Suppressor macrophage treated with lipopolysaccharide for 1 hour (primary cell): Measurements from ENCODE around the gene EDARADD.
"Not testable (repeated sequence)": the region's sequence is repeated elsewhere in the genome, so short reads cannot be mapped to it uniquely, and the experiment has no call there.

ENCODE experiments used
- DNase-seq, 3 donors: peaks; one replicate each; pipeline ENCODE4 v3.0.0-alpha.2; 2020 to 2022

EDARADD gene

GRCh38 chr1:236489710-236490377, 95.8 kb downstream of the EDARADD start:
- DNase-seq = peak; percentile 58 to 83 (median 73)

DNA sequence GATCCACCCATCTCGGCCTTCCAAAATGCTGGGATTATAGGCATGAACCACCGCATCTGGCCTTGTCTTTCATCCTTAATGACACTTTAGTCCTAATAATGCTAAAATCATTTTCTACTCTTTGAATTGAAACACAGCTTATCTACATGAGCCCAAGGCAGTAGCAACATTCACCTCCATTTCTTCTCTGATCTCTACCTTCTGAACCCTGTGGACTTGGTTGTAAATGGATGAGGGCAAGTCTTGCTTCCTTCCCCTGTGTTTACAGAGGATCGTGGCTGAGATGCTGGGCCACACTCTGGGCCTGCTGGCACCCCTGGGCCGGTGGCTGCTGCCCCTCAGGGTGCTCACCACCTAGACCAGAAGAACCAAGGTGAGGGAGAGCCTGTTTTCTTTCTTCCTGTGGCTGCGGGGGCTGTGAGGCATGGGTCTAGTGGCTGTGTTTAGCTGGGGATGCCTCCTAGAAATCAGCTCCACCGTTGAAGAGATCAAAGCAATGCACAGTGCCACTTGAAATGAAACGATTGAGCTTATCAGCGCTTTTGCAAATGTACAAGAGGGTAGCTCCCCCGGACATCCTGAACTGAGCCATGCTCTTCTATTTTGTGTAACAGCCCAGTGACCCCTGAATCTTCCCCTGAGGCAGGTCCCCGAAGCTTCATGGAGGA, 97.5 kb downstream of the EDARADD start:
- DNase-seq = no peak

DNA sequence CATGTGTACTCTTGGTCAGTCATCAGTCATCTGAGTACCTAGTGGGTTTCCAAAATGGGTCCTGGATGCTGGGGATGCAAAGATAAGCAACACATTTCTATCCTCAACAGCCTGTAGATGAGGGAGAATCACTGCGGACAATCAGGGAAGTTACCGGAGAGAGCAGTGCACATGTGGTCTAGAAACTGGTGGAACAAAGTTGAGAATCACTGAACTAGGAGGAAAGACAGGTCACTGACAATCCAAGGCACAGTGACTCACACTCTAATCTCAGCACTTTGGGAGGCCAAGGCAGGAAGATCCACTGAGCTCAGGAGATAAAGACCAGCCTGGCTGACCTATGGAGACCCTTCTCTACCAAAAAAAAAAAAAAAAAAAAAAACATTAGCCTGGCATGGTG, 98.3 kb downstream of the EDARADD start:
- DNase-seq = peak in 2 of 3 donors; percentile 2 to 9

DNA sequence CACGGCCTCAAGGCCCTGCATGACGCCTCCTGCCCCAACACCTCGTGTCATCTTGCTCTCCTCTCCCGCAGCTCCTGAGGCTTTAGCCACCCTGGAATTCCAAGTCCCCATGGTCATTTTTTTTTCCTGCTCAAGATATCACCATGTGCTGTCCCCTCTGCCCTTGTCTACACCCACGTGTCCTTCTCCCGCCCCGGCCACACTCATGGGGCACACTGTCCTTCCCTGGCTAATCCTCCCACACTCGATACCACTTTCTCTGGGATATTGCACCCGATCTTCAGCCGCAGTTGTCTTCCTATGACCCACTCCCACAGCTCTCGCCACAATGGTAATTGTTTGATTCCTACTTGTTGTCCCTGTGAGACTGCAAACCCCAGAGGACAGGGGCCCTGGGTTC, 100.0 kb downstream of the EDARADD start:
- DNase-seq = no peak

DNA sequence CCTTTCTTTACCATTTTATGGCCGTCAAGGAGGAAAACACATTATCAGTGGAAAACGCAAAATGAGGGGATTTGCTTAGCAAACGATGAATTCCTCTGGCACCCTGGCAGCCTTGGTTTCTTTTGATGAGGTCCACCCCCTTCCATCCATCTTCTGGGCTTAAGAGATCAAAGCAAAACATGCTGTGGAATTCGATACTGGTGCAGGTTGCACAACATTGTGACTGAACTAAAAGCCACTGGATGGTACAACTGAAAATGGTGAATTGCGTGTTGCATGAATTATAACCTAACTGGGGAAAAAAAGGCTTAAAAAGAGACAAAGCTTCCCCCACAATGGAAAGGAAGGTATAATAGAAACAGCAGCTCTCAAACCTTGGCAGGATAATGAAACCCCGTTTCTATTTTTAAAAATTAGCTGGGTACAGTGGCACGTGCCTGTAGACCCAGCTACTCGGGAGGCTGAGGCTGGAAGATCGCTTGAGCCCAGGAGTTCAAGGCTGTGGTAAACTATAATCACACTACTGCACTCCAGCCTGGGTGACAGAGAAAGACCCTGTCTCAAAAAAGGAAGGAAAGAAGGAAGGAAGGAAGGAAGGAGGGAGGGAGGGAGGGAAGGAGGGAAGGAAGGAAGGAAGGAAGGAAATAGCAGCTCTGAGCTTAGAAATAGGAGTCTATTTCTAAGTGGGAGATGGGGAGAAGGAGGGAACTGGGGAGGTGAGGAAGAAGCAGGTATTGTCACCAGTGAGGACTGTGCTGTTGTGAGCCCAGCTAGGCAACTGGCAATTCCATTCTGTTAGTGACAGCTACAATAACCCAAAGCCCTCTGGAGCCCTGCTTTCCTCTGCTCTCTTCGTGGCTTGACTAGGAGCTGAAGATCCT, 100.7 kb downstream of the EDARADD start:
- no peak for DNase-seq

DNA sequence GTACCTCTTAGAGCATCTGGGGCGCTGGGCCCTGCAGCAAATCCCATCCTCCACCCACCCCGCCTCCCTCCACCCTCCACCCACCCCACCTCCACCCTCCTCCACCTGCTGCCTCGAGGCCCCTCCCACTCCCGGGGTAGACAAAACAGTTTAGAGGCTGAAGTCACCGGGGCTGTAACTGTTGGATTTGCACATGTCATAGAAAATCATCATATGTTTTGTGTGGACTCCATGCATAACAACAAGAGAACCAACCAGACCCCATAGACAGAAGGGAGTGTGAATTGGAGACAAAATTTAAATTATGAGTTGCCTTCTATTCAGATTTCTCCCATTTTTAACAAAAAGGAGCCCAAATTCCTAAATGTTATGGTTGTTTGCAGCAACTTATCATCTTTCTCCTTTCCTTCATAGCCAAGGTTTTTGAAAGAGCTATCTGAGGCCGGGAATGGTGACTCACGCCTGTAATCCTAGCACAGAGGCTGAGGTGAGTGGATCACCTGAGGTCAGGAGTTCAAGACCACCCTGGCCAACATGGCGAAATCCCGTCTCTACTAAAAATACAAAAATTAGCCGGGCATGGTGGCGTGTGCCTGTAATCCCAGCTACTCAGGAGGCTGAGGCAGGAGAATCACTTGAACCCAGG, 101.5 kb downstream of the EDARADD start:
- DNase-seq = no peak

DNA sequence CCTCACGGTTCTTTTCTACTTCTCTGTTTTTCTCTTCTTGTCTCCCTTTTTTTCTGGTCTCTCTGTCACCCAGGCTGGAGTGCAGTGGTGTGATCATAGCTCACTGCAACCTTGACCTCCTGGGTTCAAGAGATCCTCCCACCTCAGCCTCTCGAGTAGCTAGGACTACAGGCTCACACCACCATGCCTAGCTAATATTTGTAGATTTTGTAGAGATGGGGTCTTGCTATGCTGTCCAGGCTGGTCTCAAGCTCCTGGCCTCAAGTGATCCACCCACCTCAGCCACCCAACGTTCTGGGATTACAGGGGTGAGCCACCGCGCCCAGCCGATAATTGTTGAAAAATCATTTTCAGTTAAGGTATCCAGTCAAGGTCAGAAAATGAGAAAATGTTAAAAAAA, 103.8 kb downstream of the EDARADD start:
- no peak for DNase-seq

- no peak for DNase-seq
These were observed 107.0 kb downstream of the EDARADD start for GRCh38 chr1:236501093-236501492.

GRCh38 chr1:236502579-236502971, 108.5 kb downstream of the EDARADD start:
- no peak for DNase-seq

GRCh38 chr1:236502972-236503639, 109.0 kb downstream of the EDARADD start:
- DNase-seq = peak; percentile 90 to 92 (median 91)

DNA sequence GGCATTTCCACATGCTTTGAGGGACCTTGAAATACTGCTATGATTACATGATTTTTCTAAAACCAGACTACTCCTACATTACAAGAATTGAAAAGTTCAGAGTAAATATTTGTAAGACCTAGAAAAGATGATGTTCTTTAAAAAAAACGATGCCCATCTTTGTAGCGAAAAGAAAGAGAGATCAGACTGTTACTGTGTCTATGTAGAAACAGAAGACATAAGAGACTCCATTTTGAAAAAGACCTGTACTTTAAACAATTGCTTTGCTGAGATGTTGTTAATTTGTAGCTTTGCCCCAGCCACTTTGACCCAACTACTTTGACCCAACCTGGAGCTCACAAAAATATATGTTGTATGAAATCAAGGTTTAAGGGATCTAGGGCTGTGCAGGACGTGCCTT, 110.3 kb downstream of the EDARADD start:
- DNase-seq = not testable (repeated sequence)

DNA sequence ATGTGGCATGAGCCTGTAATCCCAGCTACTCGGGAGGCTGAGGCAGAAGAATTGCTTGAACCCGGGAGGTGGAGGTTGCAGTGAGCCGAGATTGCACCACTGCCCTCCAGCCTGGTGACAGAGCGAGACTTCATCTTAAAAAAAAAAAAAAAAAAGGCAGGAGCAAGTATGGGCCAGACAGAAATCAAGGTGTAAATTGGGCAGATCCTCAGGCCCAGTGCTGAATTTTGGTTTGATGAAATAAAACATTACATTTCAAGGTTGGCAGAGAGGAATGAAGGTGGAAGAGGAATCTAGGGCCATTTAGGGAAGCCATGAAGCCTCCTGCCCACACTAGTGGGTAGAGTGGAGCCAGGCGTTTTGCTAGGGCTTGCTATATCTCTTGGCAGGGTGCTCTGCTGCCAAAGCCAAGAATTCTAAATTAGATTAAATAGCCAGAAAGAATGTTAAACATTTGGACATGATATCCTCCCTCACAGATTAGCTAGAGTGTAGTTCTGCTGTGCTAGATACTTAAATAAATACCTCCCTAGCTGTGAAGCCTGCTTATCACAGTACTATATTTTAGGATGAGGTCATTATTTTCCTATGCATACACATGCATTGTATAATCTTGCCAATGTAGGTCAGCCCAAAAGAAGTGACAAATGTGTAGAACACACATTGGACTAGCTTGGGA, 113.1 kb downstream of the EDARADD start:
- DNase-seq = no peak

DNA sequence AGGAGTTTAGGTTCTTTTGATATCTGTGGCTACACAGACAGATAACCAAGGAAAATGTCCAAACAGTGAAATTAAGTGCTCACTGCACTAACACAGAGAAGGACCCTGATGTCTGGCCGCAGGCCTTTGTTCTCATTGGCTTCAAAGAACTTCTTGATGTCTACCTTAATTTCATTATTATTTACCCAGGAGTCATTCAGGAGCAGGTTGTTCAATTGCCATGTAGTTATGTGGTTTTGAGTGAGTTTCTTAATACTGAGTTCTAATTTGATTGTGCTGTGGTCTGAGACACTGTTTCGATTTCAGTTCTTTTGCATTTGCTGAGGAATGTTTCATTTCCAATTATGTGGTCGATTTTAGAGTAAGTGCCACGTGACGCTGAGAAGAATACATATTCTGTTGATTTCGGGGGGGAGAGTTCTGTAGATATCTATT, 114.5 kb downstream of the EDARADD start:
- DNase-seq = no peak

GRCh38 chr1:236509203-236509602, 115.1 kb downstream of the EDARADD start:
- DNase-seq = no peak

DNA sequence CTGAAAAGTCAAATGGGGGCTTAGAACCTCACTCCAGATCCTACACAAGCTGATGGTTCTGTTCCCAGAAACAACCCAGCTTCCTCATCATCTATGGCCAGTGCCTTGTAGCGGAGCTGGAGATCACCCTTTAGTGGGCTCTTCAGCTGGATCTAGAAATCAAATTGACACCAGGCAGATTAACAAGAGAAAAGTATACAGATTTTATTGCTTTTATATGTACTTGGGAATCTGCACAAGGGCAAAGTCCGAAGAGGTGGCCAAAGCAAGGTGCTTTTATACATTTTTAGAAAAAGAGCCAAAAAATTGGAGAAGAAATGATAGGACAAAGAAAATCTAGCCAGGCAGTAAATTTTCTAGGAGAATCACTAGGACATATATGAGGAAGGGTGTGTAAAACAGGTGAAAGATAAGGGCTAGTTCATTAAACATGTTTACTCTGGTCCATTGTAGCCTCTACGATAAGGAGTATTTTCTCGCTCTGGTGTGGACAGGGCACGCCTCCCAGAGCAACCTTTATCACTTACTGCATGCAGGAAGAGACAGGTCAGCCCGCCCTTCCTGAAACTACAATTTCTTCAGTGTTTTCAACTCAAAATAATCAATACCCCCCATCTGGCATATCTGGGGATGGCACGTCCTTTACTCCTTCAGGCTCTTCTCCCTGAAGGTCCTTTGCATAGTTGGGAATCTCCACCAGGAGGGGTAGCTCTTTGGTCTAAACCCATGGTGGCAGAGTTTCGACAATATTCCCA, 115.7 kb downstream of the EDARADD start:
- no peak for DNase-seq

DNA sequence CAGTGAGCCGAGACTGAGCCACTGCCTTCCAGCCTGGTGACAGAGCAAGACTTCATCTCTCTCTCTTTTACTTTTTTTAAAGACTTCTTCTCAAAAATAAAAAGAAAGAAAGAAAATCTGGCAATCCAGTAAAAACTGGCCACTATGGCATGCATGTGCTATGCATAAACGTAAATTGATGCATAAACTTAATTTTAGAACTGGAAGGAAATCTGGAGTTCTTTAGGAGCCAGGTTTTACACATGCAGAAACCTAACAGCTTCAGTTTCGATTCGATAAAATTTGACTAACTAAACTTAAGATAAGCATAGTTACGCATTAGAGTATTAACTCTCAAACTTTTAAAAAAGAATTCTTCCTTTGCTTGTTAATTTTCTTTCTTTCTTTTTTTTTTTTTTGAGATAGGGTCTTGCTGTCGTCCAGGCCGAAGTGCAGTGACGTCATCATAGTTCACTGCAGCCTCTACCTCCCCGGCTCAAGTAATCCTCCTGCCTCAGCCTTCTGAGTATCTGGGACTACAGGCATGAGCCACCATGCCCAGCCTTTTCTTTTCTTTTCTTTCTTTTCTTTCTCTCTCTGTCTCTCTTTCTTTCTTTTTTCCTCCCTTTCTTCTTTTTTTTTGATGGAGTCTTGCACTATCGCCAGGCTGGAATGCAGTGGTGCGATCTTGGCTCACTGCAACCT, 117.8 kb downstream of the EDARADD start:
- DNase-seq = no peak

DNA sequence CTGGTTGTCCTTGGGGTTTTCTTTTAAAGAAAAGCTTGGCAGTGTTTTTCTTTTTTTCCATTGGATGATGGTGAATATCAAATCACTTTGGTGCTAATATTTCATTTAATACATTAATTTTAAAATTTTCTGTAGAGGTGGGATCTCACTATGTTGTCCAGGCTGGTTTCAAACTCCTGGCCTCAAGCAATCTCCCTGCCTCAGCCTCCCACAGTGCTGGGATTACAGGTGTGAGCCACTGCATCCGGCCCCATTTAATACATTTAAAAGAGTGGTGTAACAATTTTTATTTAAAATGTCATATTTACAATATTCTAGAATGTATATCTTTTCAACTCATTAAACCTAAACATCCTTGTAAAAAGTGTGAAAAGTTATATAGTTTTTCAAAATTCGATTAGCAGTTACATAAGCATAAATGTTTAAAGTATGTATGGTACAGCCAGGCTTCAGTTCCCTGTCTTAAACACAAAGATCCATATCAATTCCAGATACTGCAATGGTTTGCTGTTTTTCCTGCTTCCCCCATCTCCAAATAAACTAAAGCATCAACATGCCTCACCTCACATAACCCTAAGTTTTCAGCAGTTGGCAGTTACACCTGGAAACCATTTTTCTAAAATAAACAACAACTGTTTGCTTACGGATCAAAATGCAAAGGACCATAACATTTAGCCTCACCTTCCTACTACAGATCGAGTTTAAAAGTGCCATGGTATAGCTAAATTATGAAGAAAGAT, 120.8 kb downstream of the EDARADD start:
- no peak for DNase-seq

DNA sequence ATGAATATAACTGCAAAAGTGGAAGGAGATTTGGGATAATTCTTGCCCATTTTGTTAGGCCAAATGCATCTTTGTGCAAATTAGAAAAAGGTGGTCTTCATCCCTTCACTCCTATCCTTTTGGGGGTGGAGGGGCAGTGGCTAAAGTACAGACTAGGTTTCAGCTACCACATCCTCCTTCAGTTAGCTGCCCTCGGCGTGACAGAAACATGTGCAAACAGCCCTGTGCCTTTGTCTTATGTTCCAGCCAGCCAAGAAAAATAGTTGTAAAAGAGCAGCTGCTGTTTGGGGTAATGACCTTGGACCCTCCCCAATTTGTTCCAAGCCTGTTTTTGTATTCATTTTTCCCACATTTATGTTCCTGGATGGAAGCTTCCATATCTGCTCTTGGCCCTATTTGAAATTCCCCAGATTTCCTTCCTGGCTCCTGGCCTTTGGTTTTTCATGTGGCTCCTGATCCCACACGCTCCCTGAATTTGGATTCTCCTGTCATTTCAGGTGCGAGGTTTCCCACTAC, 121.4 kb downstream of the EDARADD start:
- no peak for DNase-seq

GRCh38 chr1:236516929-236517704, 123.0 kb downstream of the EDARADD start:
- no peak for DNase-seq
